ENCODE measurements around the gene CARTPT. TPM values are rescaled to one million over a fixed set of nuclear protein-coding genes. Genes with fewer than 3 reads are reported as not detected.

The CARTPT gene
- total RNA-seq, 1 experiment from 2014 or later, result not detected

DNA sequence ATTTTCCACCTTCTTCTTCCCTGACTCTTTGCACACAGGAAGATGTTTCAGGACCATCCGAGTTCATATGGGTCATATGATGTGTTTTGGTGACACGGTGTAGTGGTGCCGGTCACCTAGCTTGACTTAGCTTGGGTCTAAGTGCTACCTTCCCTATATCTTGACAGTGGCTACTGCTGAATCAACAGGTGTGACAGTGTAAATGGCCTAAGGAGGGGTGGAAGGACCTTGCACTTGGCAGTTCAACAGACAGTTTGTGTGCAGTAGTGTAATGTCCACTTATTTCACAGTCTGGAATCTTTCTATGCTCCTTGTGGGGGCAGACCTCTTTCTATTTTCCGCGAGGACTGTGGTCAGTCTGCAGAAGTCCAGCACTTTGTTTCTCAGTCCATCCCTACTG is 43.8 kb downstream of the CARTPT start:
- Histone ChIP-seq H4K20me1 (ENCODE audit: insufficient read depth) (no peaks in the 10 kb centered on the region), H3K9ac (ENCODE audit: low read length) (no peak overlapping the region), H3K4me3 (replicated peaks in 1 of 2; ENCODE audit: low read depth in 1 of 2, low read length in 2 of 2) (no peak overlapping the region), H3K4me1 (ENCODE audit: control insufficient read depth in 1 of 2, insufficient read depth in 2 of 2, low read length in 2 of 2) (peaks cover 0 to 2% of the 10 kb centered on the region in 2 experiments; a peak in 1 of 4 replicates), H3K27me3 (ENCODE audit: insufficient read depth, low read length) (no peaks in the 10 kb centered on the region), H2AFZ (ENCODE audit: low read depth, low read length, poor library complexity, severe bottlenecking) (no peak overlapping the region), H3K4me2 (ENCODE audit: low read length) (no peak overlapping the region), H3K9me2 (ENCODE audit: insufficient read depth) (no peaks in the 10 kb centered on the region), H3K79me2 (ENCODE audit: insufficient read depth, low read length) (no peaks in the 10 kb centered on the region), H3K36me3 (ENCODE audit: control insufficient read depth in 1 of 2, insufficient read depth in 2 of 2, low read length in 2 of 2) (no peaks in the 10 kb centered on the region), H3K9me3 (ENCODE audit: control insufficient read depth in 1 of 2, insufficient read depth in 1 of 2, low read depth in 1 of 2, low read length in 2 of 2) (no peaks in the 10 kb centered on the region), H3K27ac (ENCODE audit: low read depth, low read length) (no peak overlapping the region)
- CTCF ChIA-PET, result no interaction called here
- RAD21 ChIA-PET (ENCODE audit: low non-redundant PET in 1 of 2, low total read pairs in 2 of 2, uncharacterized antibody in 2 of 2, unreplicated experiment in 2 of 2), result no interaction called here
- intact Hi-C loops (cut with micrococcal nuclease), result no loop called here
- TF ChIP-seq, protein P1, sequence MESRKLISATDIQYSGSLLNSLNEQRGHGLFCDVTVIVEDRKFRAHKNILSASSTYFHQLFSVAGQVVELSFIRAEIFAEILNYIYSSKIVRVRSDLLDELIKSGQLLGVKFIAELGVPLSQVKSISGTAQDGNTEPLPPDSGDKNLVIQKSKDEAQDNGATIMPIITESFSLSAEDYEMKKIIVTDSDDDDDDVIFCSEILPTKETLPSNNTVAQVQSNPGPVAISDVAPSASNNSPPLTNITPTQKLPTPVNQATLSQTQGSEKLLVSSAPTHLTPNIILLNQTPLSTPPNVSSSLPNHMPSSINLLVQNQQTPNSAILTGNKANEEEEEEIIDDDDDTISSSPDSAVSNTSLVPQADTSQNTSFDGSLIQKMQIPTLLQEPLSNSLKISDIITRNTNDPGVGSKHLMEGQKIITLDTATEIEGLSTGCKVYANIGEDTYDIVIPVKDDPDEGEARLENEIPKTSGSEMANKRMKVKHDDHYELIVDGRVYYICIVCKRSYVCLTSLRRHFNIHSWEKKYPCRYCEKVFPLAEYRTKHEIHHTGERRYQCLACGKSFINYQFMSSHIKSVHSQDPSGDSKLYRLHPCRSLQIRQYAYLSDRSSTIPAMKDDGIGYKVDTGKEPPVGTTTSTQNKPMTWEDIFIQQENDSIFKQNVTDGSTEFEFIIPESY (IDR thresholded peaks at IDR 0.05; ENCODE audit: extremely low read depth, insufficient replicate concordance, low read length), result no peak
- no peak for TF ChIP-seq TCF7L2 (IDR thresholded peaks at IDR 0.05; ENCODE audit: borderline replicate concordance, extremely low read depth, insufficient read depth, insufficient read length)
- TF ChIP-seq, protein P2, sequence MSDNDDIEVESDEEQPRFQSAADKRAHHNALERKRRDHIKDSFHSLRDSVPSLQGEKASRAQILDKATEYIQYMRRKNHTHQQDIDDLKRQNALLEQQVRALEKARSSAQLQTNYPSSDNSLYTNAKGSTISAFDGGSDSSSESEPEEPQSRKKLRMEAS (IDR thresholded peaks at IDR 0.05), result no peak
- TF ChIP-seq SIN3A (IDR thresholded peaks at IDR 0.05; ENCODE audit: low read depth), result no peak
- no peak for TF ChIP-seq ELF1 (IDR thresholded peaks at IDR 0.05; ENCODE audit: borderline replicate concordance, low read depth)
- no peak for TF ChIP-seq ZFX (IDR thresholded peaks at IDR 0.05)
- no peak for TF ChIP-seq FOSL1 (IDR thresholded peaks at IDR 0.05; ENCODE audit: low read depth)
- TF ChIP-seq YY1 (IDR thresholded peaks at IDR 0.05; ENCODE audit: extremely low read depth, insufficient replicate concordance, low read depth, low read length), result no peak
- ATAC-seq, result no peak
- no TSS peak for BruUV-seq (replicated peaks)
- no peak for DNase-seq (ENCODE audit: low read depth, low spot score)
- POLR2A ChIA-PET, result no interaction called here

DNA sequence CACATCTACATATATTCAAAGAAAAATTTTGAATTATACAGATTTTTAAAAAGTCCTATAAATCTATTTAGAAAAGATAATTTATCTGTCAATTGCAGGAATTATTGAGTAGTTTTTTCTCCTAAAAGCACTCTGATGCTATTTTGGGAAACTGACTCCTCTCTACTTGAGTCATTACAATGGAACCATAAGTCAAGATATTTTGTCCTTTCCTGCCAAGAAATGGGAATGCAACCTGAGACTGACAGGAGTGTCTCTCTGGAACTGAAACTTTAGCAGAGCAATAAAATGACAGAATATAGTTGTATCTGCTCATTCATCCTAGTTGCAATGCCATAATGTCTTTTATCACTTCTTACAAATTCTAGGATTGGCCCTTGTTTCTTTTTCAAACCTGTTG is 48.6 kb downstream of the CARTPT start:
- Histone ChIP-seq H3K27me3 (ENCODE audit: insufficient read depth, low read length) (no peaks in the 10 kb centered on the region), H4K20me1 (ENCODE audit: insufficient read depth) (no peaks in the 10 kb centered on the region), H3K79me2 (ENCODE audit: insufficient read depth, low read length) (no peaks in the 10 kb centered on the region), H3K36me3 (ENCODE audit: control insufficient read depth in 1 of 2, insufficient read depth in 2 of 2, low read length in 2 of 2) (no peaks in the 10 kb centered on the region), H3K9me2 (ENCODE audit: insufficient read depth) (no peaks in the 10 kb centered on the region), H3K9ac (ENCODE audit: low read length) (no peak overlapping the region), H3K4me1 (ENCODE audit: control insufficient read depth in 1 of 2, insufficient read depth in 2 of 2, low read length in 2 of 2) (no peaks in the 10 kb centered on the region), H3K9me3 (ENCODE audit: control insufficient read depth in 1 of 2, insufficient read depth in 1 of 2, low read depth in 1 of 2, low read length in 2 of 2) (no peaks in the 10 kb centered on the region), H3K4me3 (replicated peaks in 1 of 2; ENCODE audit: low read depth in 1 of 2, low read length in 2 of 2) (no peak overlapping the region), H2AFZ (ENCODE audit: low read depth, low read length, poor library complexity, severe bottlenecking) (no peak overlapping the region), H3K4me2 (ENCODE audit: low read length) (no peak overlapping the region), H3K27ac (ENCODE audit: low read depth, low read length) (no peak overlapping the region)
- no peak for TF ChIP-seq SRF (IDR thresholded peaks at IDR 0.05; ENCODE audit: low read depth)
- TF ChIP-seq JUND (IDR thresholded peaks at IDR 0.05), result no peak
- TF ChIP-seq TCF7L2 (IDR thresholded peaks at IDR 0.05; ENCODE audit: borderline replicate concordance, extremely low read depth, insufficient read depth, insufficient read length), result no peak
- no peak for TF ChIP-seq POLR2A (IDR thresholded peaks at IDR 0.05; ENCODE audit: borderline replicate concordance, extremely low read depth, insufficient read depth, insufficient read length)
- TF ChIP-seq RAD21 (IDR thresholded peaks at IDR 0.05; ENCODE audit: low read depth), result no peak
- TF ChIP-seq SIN3A (IDR thresholded peaks at IDR 0.05; ENCODE audit: low read depth), result no peak
- TF ChIP-seq ZFX (IDR thresholded peaks at IDR 0.05), result no peak
- TF ChIP-seq POLR2AphosphoS5 (IDR thresholded peaks at IDR 0.05; ENCODE audit: low read depth, low read length), result no peak
- RAD21 ChIA-PET (ENCODE audit: low non-redundant PET in 1 of 2, low total read pairs in 2 of 2, uncharacterized antibody in 2 of 2, unreplicated experiment in 2 of 2), result no interaction called here
- POLR2A ChIA-PET, result no interaction called here
- CTCF ChIA-PET, result no interaction called here
- intact Hi-C loops (cut with micrococcal nuclease), result no loop called here
- DNase-seq (ENCODE audit: low read depth, low spot score) (no peak), ATAC-seq (no peak)
- no TSS peak for BruUV-seq (replicated peaks)

Data from HCT116 (cell line).